ENCODE results near the gene GSDMA.

The GSDMA gene

DNA sequence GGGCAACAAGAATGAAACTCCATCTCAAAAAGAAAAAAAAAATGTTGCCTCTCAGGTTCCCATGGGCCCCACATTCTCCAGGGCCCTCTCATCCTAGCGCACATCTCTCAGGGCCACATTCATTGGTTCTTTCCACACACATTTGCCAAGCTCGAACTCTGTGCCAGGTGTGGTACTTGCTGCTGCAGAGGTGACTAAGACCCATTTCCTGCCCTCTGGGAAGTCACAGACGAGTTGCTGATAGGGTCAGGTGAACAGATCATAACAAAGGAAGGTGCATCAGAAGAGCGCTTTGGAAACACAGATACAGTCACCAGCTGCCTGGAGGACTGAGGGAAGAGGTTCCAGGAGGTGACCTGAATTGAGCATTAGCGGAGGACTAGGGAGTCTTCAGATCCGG lies 1.0 kb downstream of the GSDMA start:
- DNase-seq, result no peak

DNA sequence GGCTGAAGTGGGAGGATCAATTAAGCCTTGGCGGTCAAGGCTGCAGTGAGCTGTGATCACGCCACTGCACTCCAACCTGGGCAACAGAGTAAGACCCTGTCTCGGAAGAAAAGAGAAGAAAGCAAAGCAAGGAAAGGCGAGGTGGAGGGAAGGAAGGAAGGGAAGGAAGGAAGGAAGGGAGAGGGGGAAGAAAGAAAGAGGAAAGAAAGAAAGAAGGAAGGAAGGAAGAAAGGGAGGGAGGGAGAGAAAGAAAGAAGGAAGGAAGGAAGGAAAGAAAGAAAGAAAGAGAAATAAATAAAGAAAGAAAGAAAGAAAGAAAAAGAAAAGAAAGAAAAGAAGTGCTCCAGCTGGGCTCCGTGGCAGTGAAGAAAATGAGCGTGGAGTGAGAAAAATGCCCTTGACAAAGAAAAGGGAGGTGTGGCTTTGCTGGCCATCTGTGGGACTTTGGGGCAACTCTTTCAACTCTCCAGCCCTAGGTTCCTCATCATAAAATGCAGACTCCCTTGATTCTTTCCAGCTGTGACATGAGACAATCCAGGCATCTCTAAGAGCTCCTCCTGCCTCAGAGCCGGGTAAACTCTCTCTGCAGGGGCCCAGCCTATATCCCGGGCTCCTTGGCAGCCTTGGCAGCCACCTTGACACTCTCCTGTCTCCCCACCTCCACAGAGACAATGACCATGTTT lies 2.4 kb downstream of the GSDMA start:
- no peak for DNase-seq

DNA sequence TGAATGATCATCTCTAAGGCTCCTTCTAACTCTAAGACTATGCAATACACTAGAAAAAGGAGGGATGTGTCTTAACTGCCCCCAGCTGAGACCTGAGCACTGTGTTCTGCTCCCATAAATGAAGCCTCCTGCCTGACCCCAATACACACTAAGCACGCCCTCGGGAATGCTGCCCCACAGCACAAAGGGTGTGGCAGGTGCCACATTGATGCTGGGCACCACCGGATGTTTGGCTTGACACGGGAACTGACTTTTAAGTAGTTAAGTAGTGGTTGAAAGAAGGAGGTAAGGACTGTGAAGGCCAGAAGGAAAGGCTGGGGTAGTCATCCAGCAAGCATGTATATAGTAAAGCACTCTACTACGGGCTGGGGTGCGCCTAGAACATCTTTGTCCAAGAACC lies 4.0 kb downstream of the GSDMA start:
- no peak for DNase-seq

DNA sequence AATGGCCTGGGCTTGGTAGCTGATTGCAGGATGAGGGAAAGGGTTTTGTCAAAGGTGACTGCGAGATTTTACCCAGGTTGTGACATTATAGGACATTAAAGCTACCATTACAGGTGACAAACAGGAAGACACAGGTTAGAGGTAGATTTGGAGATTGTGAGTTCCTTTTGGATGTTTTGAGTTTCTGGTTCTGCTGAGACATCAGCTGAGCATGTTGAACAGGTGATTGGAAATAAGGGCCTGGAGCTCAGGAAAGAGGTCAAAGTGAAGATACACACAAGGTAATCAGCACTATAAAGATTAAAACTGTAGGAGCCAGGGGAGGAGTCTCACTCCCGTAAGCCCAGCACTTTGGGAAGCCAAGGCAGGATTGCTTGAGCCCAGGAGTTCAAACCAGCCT lies 6.0 kb downstream of the GSDMA start:
- no peak for DNase-seq

DNA sequence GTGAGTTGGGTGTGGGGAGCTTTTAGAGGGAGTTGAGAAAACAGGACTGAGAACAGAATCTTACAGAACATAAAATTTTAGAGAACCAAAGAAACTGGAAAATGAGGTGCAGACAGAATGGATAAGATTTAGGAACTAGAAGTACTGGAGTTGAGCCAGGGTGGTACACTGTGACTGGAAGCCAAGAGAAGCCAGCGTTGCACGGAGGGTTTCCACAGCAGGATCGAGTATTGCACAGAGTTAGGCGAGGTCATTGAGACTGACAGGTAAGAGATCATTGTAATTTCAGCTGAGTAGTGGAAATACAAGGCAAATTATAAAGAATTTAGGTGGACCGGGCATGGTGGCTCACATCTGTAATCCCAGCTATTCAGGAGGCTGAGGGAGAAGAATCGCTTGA lies 6.6 kb downstream of the GSDMA start:
- no peak for DNase-seq

DNA sequence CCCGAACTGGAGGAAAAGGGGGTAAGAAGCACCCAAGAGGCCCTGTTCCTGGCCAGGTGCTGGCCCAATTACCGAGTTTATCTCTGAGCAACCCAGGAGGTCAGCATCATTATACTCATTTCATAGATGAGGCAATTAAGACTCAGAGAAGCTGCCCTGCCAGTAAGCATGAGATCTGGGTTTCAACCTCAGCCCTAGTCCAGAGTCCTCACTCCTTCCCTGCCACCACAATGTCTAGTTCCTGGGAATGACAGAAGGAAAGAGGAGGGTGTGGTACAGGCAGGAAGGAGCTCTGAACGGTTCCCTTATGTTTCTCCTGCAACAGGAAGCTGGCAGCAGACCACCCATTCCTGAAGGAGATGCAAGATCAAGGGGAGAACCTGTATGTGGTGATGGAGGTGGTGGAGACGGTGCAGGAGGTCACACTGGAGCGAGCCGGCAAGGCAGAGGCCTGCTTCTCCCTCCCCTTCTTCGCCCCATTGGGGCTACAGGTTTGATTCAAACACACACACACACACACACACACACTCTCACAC lies 7.4 kb downstream of the GSDMA start:
- no peak for DNase-seq

DNA sequence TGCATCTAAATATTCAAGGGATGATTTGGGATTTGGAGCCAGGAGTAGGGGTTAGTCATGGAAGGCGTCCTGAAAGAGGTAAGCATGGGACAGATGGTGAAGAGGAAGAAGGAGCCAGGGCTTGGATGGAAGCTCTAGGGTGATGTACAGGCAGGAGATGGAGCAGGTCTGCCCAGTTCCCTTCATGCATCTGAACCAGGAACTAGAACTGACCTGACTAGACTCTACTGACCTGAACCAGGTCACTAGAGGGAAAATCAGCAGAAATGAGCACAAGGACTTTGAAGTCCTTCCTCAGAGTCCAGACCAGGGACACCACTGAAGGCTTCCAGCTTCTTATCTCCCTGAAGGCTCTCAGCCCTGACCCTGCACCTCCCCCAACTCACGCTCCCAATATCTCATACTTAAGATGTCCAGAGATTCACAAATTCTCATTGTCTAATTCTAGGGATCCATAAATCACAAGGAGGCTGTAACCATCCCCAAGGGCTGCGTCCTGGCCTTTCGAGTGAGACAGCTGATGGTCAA lies 8.3 kb downstream of the GSDMA start:
- no peak for DNase-seq

DNA sequence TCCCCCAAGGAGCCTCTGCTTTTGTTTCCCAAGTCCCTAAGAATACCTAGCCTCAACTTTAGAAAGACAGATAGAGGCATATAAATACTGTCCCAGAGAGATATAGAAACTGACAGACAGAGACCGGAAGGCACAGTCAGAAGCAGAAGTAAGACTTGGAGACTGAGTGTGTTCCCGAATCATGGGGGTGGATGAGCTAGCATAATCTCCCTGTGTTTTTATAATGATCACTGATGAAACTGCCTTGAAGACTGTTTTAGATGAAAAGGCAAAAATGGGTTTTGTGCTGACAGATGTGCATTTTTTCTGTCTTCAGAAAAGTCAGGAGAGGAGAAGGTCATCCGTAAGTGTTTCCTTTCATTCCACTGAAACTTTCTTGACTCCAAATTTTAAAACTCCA lies 9.5 kb downstream of the GSDMA start:
- no peak for DNase-seq

DNA sequence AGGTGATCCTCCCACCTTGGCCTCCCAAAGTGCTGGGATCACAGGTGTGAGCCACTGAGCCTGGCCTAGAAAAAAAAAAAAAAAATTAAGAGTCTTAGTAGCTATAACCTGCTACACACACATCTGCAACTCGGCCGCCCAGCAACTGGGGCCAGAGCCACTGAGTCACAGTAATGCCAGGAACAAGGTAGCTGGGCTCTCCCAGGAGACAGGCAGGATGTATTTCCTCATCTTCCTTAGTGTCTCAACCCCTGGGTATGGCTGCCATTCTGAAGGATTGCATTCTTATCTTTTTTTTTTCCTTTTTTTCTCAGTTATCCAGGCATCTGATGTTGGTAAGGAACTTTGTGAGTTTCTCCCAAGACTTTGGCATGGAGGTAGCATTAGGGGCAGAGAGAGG lies 10.7 kb downstream of the GSDMA start:
- no peak for DNase-seq

DNA sequence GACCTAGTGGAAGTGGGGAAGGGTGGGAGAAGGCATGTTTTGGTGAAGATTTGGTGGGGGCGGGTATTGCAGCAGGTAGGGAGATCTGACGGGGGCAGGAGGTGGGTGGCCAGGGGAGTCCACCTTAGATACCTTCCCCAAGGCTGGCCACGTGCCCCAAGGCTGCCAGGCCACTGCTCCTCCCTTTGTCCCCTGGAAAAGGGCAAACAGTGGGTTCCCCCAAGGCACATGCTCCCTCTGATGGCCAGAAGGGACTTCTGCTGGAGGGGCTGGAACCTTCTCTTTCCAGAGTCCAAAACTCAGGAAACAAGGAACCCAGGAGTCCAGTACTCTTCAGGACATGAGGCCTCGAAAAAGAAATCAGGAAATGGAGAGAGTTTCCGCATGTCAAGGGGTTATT lies 11.6 kb downstream of the GSDMA start:
- DNase-seq, result no peak

DNA sequence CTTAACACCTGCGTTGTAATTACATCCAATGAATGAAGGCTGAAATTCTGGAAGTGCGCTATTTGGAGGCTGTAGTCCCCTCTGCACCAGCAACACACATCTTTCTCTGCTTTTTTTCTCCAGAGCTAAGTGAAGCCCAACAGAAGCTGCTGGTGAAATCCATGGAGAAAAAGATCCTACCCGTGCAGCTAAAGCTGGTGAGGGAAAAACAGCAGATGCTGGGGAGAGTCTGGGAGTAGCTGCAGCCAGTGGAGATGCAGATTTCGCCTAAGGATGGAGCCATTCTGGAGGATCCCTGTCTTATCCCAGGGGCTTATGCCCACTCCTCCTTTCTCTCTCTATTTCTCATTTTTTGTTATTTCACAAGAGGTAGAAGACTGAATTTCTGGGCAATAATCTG lies 13.0 kb downstream of the GSDMA start:
- no peak for DNase-seq

DNA sequence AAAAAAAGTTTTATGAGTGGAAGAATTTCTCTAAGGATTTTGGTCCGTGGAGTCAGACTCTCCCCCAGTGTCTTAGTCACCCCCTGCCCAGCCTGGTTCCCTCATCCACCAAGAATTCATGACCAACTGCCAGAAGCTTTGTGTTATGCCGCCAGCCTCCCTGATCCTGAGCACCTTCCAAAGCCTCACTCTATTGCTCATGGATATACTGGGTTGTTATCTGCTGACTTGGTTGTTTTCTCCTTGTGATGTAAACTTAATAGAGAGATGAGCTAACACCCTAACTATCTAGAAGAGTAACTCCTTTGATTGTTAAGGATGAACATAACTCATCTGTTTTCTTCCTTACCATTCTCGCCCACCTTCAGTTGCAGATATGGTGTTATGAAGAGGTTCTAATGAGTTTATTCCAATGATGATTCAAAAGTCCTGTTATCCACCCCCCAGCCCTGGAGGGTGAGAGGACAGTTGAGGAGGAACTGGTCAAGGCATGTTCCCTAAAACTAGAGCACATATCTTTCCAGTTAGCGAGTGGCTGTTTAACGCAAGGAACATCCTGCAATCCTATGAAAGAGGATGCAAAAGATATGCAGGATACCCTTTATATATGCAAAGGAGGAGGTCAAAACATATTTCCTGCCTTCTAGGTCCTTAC lies 16.3 kb downstream of the GSDMA start:
- no peak for DNase-seq

DNA sequence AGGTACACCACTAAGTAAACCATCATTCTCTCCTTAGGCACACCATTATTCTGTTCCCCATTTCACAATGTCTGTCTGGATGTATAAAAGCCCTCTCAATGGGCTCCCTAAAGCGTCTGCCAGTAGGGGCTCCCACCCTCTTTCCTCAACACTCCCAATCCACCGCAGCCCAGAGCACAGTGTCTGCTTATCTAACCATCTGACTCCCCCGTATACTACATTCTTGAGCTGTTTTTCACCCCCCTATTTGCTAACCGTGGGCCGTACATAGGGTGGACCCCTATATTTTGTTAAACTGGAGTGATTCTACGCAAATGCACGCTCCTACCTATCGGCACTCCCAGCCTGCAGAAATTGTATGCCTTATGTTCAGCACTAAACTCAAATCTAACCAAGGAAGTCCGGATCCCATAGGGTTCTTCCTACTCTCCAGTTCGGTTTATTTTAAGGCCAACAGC lies 17.1 kb downstream of the GSDMA start:
- peak; percentile 16 for DNase-seq

DNA sequence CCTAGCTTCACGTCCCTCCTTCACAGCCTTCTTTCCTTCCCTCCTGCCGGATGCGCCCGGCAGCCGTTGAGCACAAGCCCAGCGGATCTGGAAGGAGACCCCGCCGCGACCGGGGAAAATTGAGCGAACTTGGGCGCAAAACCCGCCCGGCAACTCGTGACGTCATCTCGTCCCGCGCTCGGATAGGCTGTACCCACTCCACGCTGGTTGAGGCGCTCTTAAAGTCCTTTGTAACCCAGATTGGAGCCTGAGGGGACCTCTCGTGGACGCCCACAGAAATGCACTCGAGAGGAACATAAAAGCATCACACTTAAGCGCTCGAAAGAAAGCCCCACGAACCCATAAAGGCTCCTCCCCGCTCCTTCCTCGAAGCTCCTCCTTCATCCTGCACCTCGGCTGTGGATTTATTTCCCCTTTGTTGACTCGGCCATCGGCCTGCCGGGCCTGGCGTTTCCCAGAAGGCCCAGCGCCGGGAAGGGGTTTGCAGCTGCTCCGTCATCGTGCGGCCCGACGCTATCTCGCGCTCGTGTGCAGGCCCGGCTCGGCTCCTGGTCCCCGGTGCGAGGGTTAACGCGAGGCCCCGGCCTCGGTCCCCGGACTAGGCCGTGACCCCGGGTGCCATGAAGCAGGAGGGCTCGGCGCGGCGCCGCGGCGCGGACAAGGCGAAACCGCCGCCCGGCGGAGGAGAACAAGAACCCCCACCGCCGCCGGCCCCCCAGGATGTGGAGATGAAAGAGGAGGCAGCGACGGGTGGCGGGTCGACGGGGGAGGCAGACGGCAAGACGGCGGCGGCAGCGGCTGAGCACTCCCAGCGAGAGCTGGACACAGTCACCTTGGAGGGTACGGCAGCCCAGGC lies 17.8 kb downstream of the GSDMA start, which contains the start of gene PSMD3:
Gene PSMD3, plus strand, starts transcription at position 457 of the 856 bp plus-strand sequence. Its CDS starts 164 bp downstream, at position 621.
- DNase-seq, result peak; percentile 96

DNA sequence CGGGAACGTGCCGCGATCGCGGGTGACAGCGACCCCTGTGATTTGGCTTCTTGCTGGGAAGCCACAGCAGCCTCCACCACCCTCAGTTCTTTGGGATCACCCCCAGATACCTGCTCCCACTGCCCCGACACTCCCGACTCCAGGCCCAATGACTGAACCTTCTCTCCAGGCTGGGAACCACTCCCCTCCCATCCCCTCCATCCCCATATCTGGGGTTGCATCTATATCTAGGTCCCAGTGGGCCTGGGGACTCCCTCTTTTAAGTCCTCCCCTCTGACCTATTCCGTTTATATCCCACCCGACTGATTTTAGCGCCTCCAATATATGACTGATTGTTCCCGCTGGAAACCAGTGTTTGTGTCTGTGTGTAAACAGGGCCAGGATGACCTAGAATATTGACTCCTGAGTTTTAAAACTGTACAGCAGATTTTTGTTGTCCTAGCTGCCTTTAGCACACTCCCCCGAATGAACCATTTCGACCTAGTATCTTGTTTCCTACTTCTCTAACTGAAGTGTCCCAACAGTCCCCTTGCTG lies 18.5 kb downstream of the GSDMA start:
- no peak for DNase-seq

DNA sequence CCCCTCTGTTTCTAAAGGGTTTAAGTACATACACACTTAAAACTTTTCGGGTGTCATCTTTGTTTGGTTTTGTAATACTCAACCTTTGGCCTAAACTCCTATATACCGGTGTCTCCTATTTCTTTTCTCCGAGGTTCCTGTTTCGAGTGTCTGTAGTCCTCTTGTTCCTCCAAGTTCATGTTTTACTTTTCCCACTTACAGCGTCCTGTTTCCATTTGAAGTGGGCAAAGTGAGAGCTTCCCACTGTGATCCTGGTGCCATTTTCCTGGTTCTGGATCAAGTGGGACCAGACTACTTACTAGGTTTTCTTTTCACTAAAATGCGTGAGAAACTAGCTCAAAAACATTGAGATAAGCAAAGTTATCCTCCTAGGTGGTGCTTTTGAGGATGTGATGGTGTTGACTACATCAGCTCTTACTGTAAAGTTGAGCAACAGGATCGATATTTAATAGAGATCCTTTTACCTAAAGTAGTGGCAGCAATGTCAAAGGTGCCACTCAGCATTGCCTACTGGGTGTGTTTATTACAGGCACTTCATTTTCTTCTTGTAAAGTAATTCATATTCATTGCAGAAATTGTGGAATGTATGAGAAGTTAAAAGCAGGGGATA lies 19.1 kb downstream of the GSDMA start:
- DNase-seq, result no peak

DNA sequence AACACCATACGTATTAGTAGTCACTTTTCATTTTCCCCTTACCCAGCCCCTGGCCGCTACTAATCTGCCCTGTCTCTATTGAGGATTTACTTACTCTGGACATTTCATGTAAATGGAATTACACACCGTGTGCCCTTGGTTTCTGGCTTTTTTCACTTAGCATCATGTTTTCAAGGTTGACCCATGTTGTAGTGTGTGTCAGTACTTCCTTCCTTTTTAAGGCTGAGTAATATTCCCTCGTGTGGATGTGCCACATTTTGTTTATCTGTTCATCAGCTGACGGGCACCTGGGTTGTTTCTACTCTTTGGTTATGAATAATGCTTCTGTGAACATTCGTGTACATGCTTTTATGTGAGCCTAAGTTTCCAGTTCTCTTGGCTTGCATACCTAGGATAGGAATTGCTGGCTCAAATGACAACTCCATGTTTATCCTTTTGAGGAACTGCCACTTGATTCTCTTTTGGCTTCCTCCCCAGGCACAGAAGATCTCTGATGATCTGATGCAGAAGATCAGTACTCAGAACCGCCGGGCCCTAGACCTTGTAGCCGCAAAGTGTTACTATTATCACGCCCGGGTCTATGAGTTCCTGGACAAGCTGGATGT lies 25.5 kb downstream of the GSDMA start:
- DNase-seq, result no peak

DNA sequence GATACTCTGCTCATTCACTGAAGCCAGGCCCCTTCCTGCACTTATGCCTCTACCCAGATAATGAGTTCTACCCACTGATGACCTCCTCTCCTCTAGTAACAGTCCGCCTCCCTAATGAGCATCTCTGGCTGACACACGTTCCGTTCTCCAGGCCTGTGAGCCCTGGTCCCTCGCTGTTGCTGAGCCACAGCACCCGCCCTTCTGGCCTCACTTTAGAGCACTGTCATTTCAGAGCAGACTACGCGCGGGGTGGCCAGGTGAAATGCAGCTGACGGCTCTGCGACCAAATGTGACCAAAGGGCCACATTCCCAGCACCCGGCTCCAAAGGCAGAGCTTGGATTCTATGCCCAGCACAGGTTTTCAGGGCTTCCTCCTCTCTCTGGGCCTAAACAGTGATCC lies 31.6 kb downstream of the GSDMA start:
- DNase-seq, result no peak

DNA sequence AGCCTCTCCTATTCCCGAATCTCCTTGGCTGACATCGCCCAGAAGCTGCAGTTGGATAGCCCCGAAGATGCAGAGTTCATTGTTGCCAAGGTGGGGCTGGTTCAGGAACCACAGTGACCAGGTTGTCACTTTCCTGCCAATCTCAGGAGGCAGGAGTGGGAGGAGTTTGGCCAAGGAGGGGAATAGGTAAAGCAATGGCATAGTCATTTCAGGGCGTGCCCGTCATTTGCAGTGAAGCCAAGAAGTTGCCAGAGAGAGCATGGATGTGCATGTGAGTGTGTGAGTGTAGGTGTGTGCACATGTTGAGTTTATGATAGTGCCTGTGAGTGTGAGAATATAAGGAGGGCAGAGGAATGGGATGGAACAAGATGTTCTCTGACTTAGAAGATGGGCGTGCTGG lies 32.6 kb downstream of the GSDMA start:
- no peak for DNase-seq

DNA sequence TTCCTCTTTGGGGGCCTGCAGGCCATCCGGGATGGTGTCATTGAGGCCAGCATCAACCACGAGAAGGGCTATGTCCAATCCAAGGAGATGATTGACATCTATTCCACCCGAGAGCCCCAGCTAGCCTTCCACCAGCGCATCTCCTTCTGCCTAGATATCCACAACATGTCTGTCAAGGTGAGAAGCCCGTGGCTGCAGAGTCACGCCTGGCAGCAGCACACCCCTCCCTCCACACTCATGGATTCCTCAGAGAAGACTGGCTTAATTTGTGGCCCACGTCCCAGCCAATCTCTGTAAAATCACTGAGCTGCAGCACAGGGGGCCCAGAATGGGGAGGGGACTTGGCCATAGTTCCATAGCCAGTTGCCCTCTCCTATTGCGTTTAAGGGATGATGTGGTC lies 33.4 kb downstream of the GSDMA start:
- no peak for DNase-seq

DNA sequence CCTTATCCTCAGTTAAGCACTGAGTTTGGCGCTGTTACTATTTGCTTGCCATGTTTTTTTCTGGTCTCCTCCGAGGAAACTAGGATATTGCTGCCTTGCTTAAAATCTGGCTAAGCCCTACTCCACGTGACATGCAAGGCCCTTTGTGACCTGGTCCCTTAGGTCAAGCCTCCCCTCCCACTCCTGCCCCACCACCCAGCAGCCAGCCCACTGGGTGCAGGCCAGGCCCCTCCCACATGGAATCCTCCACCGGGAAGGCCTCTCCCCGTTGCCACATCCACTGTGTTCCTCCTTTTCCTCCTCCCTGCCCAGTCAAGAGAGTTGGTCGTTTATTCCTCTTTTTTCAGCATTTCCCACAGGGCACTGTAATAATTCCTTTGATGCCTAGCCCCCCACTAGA lies 34.0 kb downstream of the GSDMA start:
- DNase-seq, result no peak

DNA sequence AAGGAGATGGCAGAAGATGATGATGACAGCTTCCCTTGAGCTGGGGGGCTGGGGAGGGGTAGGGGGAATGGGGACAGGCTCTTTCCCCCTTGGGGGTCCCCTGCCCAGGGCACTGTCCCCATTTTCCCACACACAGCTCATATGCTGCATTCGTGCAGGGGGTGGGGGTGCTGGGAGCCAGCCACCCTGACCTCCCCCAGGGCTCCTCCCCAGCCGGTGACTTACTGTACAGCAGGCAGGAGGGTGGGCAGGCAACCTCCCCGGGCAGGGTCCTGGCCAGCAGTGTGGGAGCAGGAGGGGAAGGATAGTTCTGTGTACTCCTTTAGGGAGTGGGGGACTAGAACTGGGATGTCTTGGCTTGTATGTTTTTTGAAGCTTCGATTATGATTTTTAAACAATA lies 34.7 kb downstream of the GSDMA start:
- DNase-seq, result no peak

Measured in effector CD8-positive, alpha-beta T cell (primary cell).